ENCODE measurements around the gene PCDHGA4. TPM values are rescaled to one million over a fixed set of nuclear protein-coding genes. Genes with fewer than 3 reads are reported as not detected.
"Not testable (repeated sequence)": the region's sequence is repeated elsewhere in the genome, so short reads cannot be mapped to it uniquely, and the experiment has no call there.

The PCDHGA4 gene
- total and polyA plus RNA-seq, 12 donors: 0.20 to 9.5 (median 2.8) TPM

DNA sequence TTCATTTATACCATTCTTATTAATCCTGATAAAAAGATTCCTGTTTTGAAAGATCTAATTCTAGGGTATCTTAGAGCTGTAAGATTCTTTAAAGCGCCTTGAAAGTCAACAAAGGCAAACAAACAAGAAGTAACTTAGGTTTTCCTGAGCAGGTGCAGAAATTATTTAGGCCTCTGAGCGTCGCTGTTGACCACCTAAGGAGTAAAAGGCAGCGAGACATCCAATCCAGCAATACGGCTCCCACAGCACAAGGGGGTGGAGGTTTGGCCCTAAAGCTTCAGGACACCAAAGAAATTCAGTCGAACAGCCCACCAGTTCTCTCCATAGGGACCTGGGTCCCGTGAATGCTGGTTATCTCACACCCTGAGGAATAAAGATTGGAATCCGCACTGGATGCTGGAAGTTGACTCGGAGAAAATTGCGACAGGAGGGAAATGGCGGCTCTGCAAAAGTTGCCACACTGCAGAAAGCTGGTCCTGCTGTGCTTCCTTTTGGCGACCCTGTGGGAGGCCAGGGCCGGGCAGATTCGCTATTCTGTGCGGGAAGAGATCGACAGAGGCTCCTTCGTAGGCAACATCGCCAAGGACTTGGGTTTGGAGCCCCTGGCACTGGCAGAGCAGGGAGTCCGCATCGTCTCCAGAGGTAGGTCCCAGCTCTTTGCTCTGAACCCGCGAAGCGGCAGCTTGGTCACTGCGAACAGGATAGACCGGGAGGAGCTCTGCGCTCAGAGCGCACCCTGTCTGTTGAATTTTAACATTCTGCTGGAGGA, 16.1 kb upstream of the PCDHGA4 start, which contains the start of gene PCDHGA2:
Gene PCDHGA2 (plus strand): TSS at position 223 of the 769 bp plus-strand sequence.
- Histone ChIP-seq H3K4me1 (replicated peaks in 1 of 2) (no peaks in the 10 kb centered on the region), H3K9me3 (replicated peaks in 1 of 3) (peaks cover 0 to 10% (median 0%) of the 10 kb centered on the region in 3 donors), H3K27ac (no peak within 1 kb of the TSS), H3K27me3 (no peaks in the 10 kb centered on the region), H3K36me3 (replicated peaks in 1 of 2) (no peaks in the 10 kb centered on the region), H3K4me3 (peak within 1 kb of the TSS in 1 of 4 donors; percentile 9)
- WGBS, 4 donors: 7 to 17% (median 10%) methylated on average over 10 to 27 of the region's 27 CpGs
- intact Hi-C loops (cut with DNase I): no loop called here
- DNase-seq: no peak
- TF ChIP-seq, protein P1, sequence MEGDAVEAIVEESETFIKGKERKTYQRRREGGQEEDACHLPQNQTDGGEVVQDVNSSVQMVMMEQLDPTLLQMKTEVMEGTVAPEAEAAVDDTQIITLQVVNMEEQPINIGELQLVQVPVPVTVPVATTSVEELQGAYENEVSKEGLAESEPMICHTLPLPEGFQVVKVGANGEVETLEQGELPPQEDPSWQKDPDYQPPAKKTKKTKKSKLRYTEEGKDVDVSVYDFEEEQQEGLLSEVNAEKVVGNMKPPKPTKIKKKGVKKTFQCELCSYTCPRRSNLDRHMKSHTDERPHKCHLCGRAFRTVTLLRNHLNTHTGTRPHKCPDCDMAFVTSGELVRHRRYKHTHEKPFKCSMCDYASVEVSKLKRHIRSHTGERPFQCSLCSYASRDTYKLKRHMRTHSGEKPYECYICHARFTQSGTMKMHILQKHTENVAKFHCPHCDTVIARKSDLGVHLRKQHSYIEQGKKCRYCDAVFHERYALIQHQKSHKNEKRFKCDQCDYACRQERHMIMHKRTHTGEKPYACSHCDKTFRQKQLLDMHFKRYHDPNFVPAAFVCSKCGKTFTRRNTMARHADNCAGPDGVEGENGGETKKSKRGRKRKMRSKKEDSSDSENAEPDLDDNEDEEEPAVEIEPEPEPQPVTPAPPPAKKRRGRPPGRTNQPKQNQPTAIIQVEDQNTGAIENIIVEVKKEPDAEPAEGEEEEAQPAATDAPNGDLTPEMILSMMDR (IDR thresholded peaks at IDR 0.05): peak in 3 of 6 experiments; percentile 30 to 43 (median 37)
- no peak for TF ChIP-seq POLR2A (IDR thresholded peaks at IDR 0.05)

DNA sequence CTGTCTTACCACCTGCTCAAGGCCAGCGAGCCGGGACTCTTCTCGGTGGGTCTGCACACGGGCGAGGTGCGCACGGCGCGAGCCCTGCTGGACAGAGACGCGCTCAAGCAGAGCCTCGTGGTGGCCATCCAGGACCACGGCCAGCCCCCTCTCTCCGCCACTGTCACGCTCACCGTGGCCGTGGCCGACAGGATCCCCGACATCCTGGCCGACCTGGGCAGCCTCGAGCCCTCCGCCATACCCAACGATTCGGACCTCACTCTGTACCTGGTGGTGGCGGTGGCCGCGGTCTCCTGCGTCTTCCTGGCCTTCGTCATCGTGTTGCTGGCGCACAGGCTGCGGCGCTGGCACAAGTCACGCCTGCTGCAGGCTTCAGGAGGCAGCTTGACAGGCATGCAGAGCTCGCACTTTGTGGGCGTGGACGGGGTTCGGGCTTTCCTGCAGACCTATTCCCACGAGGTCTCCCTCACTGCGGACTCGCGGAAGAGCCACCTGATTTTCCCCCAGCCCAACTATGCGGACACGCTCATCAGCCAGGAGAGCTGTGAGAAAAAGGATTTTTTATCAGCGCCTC, 14.0 kb upstream of the PCDHGA4 start:
- H3K9me3 ChIP-seq (replicated peaks in 1 of 3); H3K4me3 ChIP-seq; intact Hi-C loops (cut with DNase I); H3K36me3 ChIP-seq (replicated peaks in 1 of 2); DNase-seq; H3K27ac ChIP-seq; H3K27me3 ChIP-seq; H3K4me1 ChIP-seq (replicated peaks in 1 of 2): not testable (repeated sequence)
- WGBS, 4 donors: 49 to 85% (median 59%) methylated on average over 21 to 44 of the region's 45 CpGs

DNA sequence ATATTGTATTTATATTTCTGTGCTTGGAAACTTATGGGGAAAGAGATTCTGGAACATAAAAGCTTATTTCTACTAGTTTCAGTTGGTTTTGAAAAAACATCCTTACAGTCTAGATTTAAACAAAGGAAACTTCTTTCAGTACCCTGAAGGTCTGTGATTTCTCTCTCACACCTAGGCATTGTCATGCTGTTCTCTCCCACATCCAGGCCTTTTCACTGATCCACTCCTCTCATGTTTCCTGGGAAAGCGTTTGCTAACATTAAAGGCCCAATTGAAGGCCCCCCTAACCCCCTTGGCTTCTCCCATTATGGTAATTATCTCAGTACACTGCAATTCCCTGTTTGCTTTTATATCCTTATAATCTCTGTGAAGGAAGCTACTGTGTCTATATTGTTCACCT, 12.0 kb upstream of the PCDHGA4 start:
- Histone ChIP-seq H3K36me3 (replicated peaks in 1 of 2) (no peaks in the 10 kb centered on the region), H3K27ac (no peak overlapping the region), H3K27me3 (no peaks in the 10 kb centered on the region), H3K4me3 (no peak overlapping the region), H3K4me1 (replicated peaks in 1 of 2) (no peaks in the 10 kb centered on the region), H3K9me3 (replicated peaks in 1 of 3) (peaks cover 0 to 15% (median 10%) of the 10 kb centered on the region in 3 donors)
- intact Hi-C loops (cut with DNase I): no loop called here
- WGBS, 4 donors: 12 to 39% (median 17%) methylated on average over 1 of the region's 1 CpG
- no peak for DNase-seq
- no peak for TF ChIP-seq POLR2A (IDR thresholded peaks at IDR 0.05)
- TF ChIP-seq, protein P1 (IDR thresholded peaks at IDR 0.05): no peak

DNA sequence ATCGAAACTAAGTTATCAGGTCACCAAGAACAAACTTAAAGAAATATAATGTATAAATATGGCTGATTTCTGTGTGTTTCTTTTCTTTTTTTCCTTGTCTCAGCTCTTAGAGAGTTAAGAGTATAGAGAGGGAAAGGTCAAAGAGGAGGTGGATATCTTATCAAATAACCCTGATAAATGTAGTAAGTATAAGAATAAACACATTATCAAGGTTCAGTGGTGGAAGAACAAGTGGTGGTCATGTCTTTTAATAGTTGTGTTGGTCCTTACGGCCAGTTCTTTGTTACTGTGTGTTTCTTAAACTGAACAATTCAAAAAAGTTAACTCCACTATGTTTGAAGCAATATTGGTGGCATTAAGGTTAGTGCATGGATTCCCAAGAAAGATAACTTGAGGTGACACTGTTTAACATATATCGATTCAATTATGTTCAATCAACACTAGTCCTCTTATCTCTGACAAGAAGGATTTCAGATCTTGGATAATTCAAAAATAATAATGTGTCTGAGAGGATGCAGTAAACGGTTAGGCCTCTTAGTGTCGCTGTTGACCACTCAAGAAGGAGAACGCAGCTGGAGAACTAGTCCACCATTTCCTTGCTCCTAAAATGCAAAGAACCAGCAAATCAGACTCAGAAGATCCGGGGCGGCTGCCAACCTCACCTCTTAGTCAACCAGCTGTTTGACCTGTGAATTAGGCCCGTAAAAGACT, 11.4 kb upstream of the PCDHGA4 start, which contains the start of gene PCDHGA3:
Gene PCDHGA3 (plus strand): TSS at position 588 of the 711 bp plus-strand sequence. CDS start 205 bp downstream, outside the sequence.
- H3K4me1 ChIP-seq (replicated peaks in 1 of 2): no peaks in the 10 kb centered on the region
- peak in 1 of 7 donors; percentile 32 for DNase-seq
- WGBS, 4 donors: 22 to 29% (median 24%) methylated on average over 9 of the region's 9 CpGs
- H3K4me3 ChIP-seq: peak within 1 kb of the TSS in 1 of 4 donors; percentile 16
- intact Hi-C loops (cut with DNase I): no loop called here
- no peak within 1 kb of the TSS for H3K27ac ChIP-seq
- no peaks in the 10 kb centered on the region for H3K27me3 ChIP-seq
- peaks cover 0 to 20% (median 10%) of the 10 kb centered on the region in 3 donors for H3K9me3 ChIP-seq (replicated peaks in 1 of 3)
- TF ChIP-seq, protein P1 (IDR thresholded peaks at IDR 0.05): peak in 4 of 6 experiments; percentile 9 to 33 (median 18)
- no peak for TF ChIP-seq POLR2A (IDR thresholded peaks at IDR 0.05)
- H3K36me3 ChIP-seq (replicated peaks in 1 of 2): no peaks in the 10 kb centered on the region

Measured in adrenal gland (tissue), 12 donors.